Measurements from ENCODE around the gene FAM3D.

Gene FAM3D

DNA sequence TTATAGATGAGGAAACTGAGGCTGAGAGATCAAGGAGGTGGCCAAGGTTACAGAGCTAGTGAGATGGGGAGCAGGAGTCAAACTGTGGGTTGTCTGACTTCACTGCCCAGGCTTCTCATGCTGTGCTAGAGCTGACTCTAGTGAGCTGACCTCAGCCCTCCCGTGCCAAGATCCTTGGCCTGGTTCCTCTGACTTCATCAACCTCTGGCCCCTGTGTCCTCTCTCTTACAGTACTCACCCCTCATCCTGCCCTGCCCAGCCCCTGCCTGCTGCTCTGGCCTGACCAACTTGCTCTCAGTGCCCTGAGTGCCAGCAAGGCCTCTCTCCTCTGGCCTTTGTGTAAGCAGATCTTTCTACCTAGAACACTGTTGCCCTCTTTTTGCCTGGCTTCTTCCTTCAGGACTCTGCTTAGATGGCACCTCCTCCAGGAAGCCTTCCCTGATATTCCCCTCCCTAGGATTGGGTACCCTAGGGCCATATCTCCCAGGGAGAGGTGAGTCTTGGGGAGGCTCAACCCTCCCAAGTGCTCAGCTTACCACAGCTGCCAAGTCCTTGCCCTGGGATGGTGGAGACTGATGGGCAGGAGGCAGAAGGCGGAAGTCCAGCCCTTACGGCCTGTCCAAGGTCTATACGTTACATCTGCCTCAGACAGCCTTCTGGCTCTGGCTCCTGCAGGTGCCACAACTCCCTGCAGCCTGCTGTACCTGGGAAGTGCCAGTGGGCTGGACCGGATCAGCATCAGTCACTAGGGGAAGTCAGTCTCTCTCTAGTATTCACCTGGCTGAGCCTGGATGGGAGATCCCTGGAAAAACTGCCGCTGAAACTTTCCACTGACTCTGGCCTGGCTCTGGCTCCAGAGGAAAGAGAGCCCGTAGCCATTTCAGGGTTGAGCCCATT, 53.1 kb downstream of the FAM3D start:
- TF ChIP-seq GATA3 (IDR thresholded peaks at IDR 0.05; ENCODE audit: low read depth, low read length) = no peak
- TF ChIP-seq GATA2 (IDR thresholded peaks at IDR 0.05; ENCODE audit: low read depth, low read length) = no peak

DNA sequence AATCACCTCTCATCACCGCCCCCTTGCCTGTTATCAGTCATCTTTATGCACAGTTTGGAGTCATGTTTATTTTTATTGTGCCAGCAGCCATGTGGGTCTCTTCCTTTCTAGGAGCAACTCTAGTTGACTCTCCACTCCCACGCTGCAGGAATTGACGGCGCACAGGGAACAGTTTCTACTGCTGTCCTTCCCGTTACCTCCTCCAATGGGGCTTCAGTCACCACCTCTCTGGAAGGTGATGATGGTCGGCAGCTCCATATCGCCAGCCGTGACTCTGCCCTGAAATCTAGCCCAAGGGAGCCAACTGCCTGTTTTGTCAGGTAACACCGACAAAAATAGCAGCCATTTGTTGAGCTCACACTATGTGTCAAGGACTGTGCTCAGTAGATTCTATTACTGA, 53.7 kb downstream of the FAM3D start:
- TF ChIP-seq GATA2 (IDR thresholded peaks at IDR 0.05; ENCODE audit: low read depth, low read length) (no peak), GATA3 (IDR thresholded peaks at IDR 0.05; ENCODE audit: low read depth, low read length) (no peak)

DNA sequence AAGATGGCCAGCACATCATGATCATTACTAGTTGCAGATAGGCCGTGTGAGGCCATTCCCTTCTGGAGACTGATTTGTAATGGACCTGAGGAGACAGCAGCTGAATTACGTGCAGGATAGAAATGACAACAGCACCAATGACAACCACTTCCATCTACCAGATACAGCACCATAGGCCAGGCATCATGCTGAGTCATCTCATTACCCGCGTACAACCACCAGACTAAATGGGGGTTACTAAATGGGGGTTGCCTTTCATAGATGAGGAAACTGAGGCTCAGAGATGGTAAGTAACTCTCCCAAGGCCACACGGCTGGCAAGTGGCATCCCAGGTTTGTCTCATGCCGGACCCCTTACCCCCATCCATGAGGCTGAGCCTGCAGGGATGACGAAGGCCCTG, 56.6 kb downstream of the FAM3D start:
- TF ChIP-seq GATA3 (IDR thresholded peaks at IDR 0.05; ENCODE audit: low read depth, low read length) = no peak
- TF ChIP-seq GATA2 (IDR thresholded peaks at IDR 0.05; ENCODE audit: low read depth, low read length) = no peak

GRCh38 chr3:58608648-58609047, 57.9 kb downstream of the FAM3D start:
- TF ChIP-seq GATA3 (IDR thresholded peaks at IDR 0.05; ENCODE audit: low read depth, low read length) = no peak
- TF ChIP-seq GATA2 (IDR thresholded peaks at IDR 0.05; ENCODE audit: low read depth, low read length) = no peak

DNA sequence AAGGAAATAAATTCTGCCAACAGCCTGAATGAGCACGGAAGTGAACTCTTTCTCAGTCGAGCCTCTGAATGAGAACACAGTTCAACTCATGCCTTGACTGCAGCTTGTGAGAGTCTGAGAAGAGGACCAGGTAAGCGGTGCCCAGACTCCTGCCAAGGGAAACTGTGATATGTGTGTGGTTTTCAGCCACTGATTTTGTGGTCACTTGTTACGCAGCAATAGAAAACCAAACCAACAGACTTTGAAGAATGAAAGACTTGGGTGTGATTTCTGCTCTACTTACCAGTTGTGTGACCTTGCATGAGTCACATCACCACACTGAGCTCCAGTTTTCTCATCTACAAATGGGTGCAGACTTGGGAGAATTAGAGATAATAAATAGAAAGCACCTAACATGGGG, 58.8 kb downstream of the FAM3D start:
- no peak for TF ChIP-seq GATA3 (IDR thresholded peaks at IDR 0.05; ENCODE audit: low read depth, low read length)
- no peak for TF ChIP-seq GATA2 (IDR thresholded peaks at IDR 0.05; ENCODE audit: low read depth, low read length)

GRCh38 chr3:58606693-58607092, 59.9 kb downstream of the FAM3D start:
- no peak for TF ChIP-seq GATA2 (IDR thresholded peaks at IDR 0.05; ENCODE audit: low read depth, low read length)
- no peak for TF ChIP-seq GATA3 (IDR thresholded peaks at IDR 0.05; ENCODE audit: low read depth, low read length)

DNA sequence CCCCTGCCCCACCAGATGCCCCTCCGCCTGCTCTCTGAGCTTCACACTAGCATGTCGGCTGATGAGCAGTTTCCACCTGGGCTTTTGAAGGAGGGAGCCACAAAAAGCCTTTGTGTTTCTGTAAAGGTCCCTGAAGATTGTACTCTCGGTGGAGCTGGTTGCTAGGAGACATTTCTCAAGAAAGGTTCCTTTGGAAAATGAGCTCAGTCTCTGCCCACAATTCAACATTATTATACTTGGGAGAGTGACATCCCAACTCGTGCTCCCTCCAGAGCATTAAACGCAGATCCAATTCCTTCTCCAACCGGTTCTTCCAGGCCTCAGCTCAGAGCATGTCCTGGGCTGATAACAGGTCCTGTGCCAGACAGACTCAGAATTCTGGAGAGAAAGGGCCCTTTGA, 62.5 kb downstream of the FAM3D start:
- no peak for TF ChIP-seq GATA2 (IDR thresholded peaks at IDR 0.05; ENCODE audit: low read depth, low read length)
- no peak for TF ChIP-seq GATA3 (IDR thresholded peaks at IDR 0.05; ENCODE audit: low read depth, low read length)

DNA sequence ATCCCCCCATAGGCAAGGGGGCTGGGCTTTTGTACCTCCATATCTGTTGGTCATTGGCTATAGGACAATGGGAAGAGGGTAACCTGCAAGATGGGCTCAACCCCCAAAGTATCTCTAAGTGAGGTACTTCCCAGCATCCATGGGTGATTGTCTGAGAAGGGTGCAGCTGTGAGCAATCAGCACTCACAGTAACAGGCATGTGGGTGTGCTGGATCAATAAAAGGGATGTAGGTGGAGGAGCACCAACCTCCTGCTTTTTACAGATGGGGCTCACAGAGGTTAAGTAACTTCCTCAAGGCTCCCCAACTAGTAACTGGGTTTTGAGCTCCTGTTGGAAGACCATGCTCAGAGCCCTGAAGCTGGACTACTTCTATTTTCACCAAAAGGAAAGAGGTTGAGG, 63.0 kb downstream of the FAM3D start:
- TF ChIP-seq GATA3 (IDR thresholded peaks at IDR 0.05; ENCODE audit: low read depth, low read length) (no peak), GATA2 (IDR thresholded peaks at IDR 0.05; ENCODE audit: low read depth, low read length) (no peak)

DNA sequence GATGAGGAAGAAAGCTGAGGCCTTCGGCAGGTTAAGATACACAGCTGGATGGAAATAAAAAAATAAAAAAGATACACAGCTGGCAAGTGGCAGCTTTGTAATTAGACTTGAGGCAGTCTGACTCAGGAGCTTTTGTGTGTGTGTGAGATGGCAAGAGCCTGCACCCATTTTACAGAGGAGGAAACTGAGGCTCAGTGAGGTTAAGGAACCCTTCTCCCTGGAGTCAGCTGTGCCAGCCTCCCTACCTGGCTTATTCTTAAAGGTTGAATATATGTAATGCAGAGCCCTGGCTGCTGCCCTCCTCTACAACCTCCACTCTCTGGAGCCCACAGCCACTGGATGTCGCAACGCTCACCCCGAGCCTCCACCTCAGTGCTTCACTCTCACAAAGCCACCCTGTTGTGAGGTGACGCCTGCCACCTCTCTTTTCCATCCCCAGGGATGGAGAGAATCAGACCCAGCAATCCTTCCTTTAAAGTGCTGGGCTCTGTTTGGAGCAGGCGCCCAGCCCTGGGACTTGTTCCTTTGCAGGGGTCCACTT, 68.7 kb downstream of the FAM3D start:
- TF ChIP-seq GATA3 (IDR thresholded peaks at IDR 0.05; ENCODE audit: low read depth, low read length) (no peak), GATA2 (IDR thresholded peaks at IDR 0.05; ENCODE audit: low read depth, low read length) (no peak)

GRCh38 chr3:58596834-58597518, 69.6 kb downstream of the FAM3D start:
- TF ChIP-seq GATA2 (IDR thresholded peaks at IDR 0.05; ENCODE audit: low read depth, low read length) = no peak
- no peak for TF ChIP-seq GATA3 (IDR thresholded peaks at IDR 0.05; ENCODE audit: low read depth, low read length)

DNA sequence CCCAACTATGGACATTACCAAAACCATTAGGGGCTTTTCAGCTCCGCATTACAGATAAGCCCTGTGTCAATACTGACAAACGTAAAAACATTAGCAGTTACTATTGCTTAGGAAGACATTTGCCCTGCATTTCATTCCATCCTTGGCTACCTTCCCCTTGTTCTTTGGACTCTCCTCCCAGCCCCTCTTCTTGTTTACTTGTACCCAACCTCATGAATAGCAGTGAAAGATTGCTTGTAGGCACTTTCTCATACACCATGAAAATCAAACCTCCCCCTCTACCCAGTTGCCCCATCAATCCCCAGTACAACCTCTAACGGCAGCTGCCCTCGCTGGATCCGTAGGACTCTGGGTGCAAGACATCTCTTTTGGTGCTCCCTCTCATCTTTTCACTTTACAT, 72.5 kb downstream of the FAM3D start:
- TF ChIP-seq GATA3 (IDR thresholded peaks at IDR 0.05; ENCODE audit: low read depth, low read length) (no peak), GATA2 (IDR thresholded peaks at IDR 0.05; ENCODE audit: low read depth, low read length) (no peak)

- TF ChIP-seq GATA3 (IDR thresholded peaks at IDR 0.05; ENCODE audit: low read depth, low read length) (no peak), GATA2 (IDR thresholded peaks at IDR 0.05; ENCODE audit: low read depth, low read length) (no peak)
Measured at GRCh38 chr3:58591517-58592510, 74.8 kb downstream of the FAM3D start.

DNA sequence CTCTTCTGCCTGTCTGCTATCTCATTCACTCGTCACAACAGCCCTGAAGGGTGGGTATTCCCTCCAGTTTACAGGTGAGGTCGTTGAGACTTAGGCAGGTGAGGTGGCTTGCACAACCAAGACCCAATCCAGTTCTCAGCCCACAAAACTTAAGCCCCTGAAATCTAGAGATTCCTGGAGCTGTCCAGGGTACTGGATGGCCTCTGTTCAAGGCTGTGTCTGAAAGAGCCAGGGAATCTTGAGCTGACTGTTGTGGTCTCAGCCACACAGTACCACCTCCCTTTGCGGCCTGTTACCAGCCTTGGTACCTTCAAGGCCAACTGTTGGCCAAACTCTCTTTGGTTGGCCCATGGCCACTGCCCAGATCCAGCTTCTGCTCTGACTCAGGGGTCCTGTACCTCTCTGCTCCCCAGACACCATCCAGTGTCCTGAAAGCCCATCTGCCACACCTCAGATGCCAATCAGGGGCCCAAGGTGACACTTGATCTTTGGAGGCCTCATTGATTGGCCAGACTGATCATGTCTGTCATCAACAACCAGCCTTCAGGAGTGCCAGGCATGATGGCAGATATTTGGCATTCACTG, 78.5 kb downstream of the FAM3D start:
- TF ChIP-seq GATA3 (IDR thresholded peaks at IDR 0.05; ENCODE audit: low read depth, low read length) (no peak), GATA2 (IDR thresholded peaks at IDR 0.05; ENCODE audit: low read depth, low read length) (no peak)
